Endothelial cell (in vitro differentiated cells): Measurements from ENCODE around the gene SERGEF. TPM values are rescaled to one million over a fixed set of nuclear protein-coding genes. Genes with fewer than 3 reads are reported as not detected.
"Not testable (repeated sequence)": the region's sequence is repeated elsewhere in the genome, so short reads cannot be mapped to it uniquely, and the experiment has no call there.

ENCODE experiments used
- DNase-seq: peaks from one replicate; pipeline ENCODE4 v3.0.0; 2021; ENCODE audit warnings: low spot score
- H3K27ac Mint-ChIP-seq: one replicate; pipeline ENCODE4 v1.8.0; 2021; ENCODE audit warnings: mixed read lengths, inconsistent platforms; ENCODE audit not compliant: unreplicated experiment
- H3K27me3 Mint-ChIP-seq: one replicate; pipeline ENCODE4 v1.8.0; 2021; ENCODE audit warnings: mild to moderate bottlenecking, moderate library complexity, mixed read lengths, inconsistent platforms; ENCODE audit not compliant: unreplicated experiment
- H3K36me3 Mint-ChIP-seq: one replicate; pipeline ENCODE4 v1.8.0; 2021; ENCODE audit warnings: mild to moderate bottlenecking, low read depth, mixed read lengths, inconsistent platforms; ENCODE audit not compliant: unreplicated experiment
- H3K4me1 Mint-ChIP-seq: one replicate; pipeline ENCODE4 v1.8.0; 2021; ENCODE audit warnings: mild to moderate bottlenecking, mixed read lengths, inconsistent platforms; ENCODE audit not compliant: unreplicated experiment
- H3K4me3 Mint-ChIP-seq: one replicate; pipeline ENCODE4 v1.8.0; 2021; ENCODE audit warnings: mild to moderate bottlenecking, mixed read lengths, inconsistent platforms; ENCODE audit not compliant: unreplicated experiment
- H3K9me3 Mint-ChIP-seq: one replicate; pipeline ENCODE4 v1.8.0; 2021; ENCODE audit warnings: mixed read lengths, inconsistent platforms; ENCODE audit not compliant: unreplicated experiment
- total RNA-seq: library from RNA; stranded (reverse); fragmentation: NEBNext Ultra II Directional; extraction: Animal tissue kit (Norgen Biotek cat#: 25700); gene quantifications from one replicate; pipeline ENCODE4 v1.2.1, GENCODE V29; 2021; ENCODE audit not compliant: unreplicated experiment
- TF ChIP-seq, protein P1 (sequence below): fragments of 200-600 bp; sonication (generic); IDR thresholded peaks from one replicate; pipeline ENCODE4 v1.5.0; 2021; ENCODE audit warnings: antibody characterized with exemption; ENCODE audit not compliant: unreplicated experiment

SERGEF gene
- total RNA-seq, 1 donor from 2014 or later = 19.1 TPM

DNA sequence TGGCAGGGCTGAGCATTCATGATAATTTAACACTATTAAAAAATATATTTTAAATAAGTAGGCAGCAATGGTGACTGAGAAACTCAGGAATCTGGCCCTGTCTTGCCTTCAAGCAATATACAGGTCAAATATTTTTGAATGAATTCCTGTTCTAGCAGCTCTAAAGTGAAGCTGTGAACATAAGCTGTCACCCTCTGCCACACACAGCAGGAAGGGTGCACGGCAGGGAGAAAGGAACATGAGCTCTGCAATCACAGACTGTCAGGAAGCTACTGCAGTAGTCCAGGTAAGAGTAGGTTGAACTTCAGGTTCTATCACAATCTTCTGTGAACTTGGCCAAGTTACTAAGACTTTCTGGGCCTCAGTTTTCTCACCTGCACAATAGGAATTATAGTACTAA is 114.8 kb downstream of the SERGEF start:
- H3K27ac Mint-ChIP-seq = no peak overlapping the region
- no peaks in the 10 kb centered on the region for H3K9me3 Mint-ChIP-seq
- DNase-seq = no peak
- TF ChIP-seq, protein P1, sequence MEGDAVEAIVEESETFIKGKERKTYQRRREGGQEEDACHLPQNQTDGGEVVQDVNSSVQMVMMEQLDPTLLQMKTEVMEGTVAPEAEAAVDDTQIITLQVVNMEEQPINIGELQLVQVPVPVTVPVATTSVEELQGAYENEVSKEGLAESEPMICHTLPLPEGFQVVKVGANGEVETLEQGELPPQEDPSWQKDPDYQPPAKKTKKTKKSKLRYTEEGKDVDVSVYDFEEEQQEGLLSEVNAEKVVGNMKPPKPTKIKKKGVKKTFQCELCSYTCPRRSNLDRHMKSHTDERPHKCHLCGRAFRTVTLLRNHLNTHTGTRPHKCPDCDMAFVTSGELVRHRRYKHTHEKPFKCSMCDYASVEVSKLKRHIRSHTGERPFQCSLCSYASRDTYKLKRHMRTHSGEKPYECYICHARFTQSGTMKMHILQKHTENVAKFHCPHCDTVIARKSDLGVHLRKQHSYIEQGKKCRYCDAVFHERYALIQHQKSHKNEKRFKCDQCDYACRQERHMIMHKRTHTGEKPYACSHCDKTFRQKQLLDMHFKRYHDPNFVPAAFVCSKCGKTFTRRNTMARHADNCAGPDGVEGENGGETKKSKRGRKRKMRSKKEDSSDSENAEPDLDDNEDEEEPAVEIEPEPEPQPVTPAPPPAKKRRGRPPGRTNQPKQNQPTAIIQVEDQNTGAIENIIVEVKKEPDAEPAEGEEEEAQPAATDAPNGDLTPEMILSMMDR = no peak
- H3K36me3 Mint-ChIP-seq = peaks cover 4% of the 10 kb centered on the region
- no peaks in the 10 kb centered on the region for H3K27me3 Mint-ChIP-seq
- H3K4me1 Mint-ChIP-seq = peaks cover 14% of the 10 kb centered on the region
- H3K4me3 Mint-ChIP-seq = no peak overlapping the region

DNA sequence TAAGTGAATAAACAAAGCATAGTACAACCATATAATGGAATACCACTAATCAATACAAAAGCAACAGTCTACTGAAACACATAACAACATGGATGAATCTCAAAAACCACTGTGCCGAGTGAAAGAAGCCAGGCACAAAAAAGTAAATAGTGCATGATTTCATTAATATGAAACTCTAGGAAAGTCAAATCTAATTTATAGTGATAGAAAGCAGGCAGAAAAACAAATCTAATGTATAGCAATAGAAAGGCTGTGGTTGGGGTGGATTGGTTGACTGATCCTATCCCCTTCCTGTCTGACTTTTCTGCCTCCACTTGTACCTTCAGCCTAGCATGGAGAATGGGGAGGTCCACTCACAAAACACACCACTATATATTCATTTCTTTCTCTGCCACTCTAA is 115.4 kb downstream of the SERGEF start:
- H3K4me1 Mint-ChIP-seq = peaks cover 11% of the 10 kb centered on the region
- TF ChIP-seq, protein P1 = no peak
- H3K27ac Mint-ChIP-seq = no peak overlapping the region
- peaks cover 4% of the 10 kb centered on the region for H3K36me3 Mint-ChIP-seq
- no peaks in the 10 kb centered on the region for H3K9me3 Mint-ChIP-seq
- no peak overlapping the region for H3K4me3 Mint-ChIP-seq
- H3K27me3 Mint-ChIP-seq = no peaks in the 10 kb centered on the region
- no peak for DNase-seq

DNA sequence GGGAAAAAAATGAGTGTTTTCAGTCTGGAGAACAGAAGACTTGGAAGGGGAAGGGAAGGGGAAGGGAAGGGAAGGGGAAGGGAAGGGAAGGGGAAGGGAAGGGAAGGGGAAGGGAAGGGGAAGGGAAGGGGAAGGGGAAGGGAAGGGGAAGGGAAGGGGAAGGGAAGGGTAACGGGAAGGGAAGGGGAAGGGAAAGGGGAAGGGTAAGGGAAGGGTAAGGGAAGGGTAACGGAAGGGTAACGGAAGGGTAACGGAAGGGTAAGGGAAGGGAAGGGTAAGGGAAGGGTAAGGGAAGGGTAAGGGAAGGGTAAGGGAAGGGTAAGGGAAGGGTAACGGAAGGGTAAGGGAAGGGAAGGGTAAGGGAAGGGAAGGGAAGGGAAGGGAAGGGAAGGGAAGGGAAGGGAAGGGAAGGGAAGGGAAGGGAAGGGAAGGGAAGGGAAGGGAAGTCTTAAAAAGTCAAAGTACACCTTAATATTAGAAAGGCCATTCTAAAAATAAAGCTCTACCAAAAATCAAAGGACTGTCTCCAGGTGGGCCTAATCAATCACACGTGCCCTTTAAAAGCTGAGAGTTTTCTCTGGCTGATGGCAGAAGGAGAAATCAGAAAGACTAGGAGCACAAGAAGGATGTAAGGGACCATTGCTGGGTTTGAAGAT is 116.2 kb downstream of the SERGEF start:
- H3K4me3 Mint-ChIP-seq, H3K36me3 Mint-ChIP-seq, H3K9me3 Mint-ChIP-seq: not testable (repeated sequence)

DNA sequence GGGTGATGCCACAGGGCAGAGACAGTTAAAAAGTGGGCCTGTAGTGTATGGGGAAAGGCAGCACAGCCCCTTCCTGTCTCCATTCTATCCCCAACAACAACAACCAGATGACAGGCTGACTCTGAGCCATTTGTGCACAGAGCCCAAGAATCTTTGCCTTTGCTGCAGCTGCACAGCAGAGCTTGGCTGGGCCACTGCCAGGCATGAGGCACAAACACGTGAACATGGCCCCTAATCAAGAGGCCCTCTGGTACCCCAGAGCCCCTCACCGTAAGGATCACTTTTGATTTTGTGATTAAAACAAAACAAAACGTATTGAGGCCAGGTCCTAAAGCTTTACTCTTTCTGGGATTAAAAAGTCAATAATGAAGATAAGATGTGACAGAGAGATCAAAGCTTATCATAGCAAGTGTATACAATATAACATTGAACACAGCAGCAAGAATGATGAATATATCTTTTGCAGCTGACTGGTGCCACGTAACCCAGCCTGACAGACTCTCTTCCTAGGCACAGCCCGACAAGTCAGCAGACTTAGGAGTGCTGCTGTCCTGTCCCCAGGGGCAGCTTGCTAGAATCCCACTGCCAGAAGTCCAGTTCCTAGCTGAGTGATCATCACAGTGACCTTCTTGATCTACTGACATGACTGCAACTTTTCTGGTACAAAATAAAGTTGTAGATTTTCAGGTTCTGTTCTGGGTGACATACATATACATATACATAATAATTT is 117.8 kb downstream of the SERGEF start:
- Mint-ChIP-seq H3K9me3 (no peaks in the 10 kb centered on the region), H3K4me1 (peaks cover 5% of the 10 kb centered on the region), H3K27ac (no peak overlapping the region), H3K36me3 (no peaks in the 10 kb centered on the region), H3K4me3 (no peak overlapping the region), H3K27me3 (peaks cover 1% of the 10 kb centered on the region)
- DNase-seq = no peak
- TF ChIP-seq, protein P1 = no peak

More for the DNA sequence above, 116.2 kb downstream of the SERGEF start:
- not testable (repeated sequence) for H3K4me1 Mint-ChIP-seq, H3K27ac Mint-ChIP-seq, DNase-seq, H3K27me3 Mint-ChIP-seq

DNA sequence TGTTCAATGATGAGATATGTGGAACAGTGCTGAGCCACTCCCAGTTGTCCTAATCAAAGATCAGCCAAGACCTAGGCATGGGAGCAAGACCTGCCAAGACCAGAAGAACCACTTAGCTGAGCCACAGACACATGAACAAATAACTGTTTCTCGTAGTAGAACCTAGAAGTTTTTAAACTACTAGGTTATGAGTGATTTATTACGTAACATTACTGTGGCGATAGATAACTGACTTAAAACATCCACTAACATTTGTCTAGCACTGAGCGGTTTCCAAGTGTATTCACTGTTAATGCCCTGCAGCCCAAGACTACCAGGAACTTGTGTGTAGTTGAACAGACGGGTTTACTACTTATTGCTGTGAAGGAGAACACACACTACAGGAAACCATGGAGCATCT is 120.4 kb downstream of the SERGEF start:
- H3K4me1 Mint-ChIP-seq = peaks cover 5% of the 10 kb centered on the region
- TF ChIP-seq, protein P1 = no peak
- H3K27me3 Mint-ChIP-seq = peaks cover 1% of the 10 kb centered on the region
- no peak overlapping the region for H3K4me3 Mint-ChIP-seq
- H3K27ac Mint-ChIP-seq = no peak overlapping the region
- no peaks in the 10 kb centered on the region for H3K36me3 Mint-ChIP-seq
- no peaks in the 10 kb centered on the region for H3K9me3 Mint-ChIP-seq
- no peak for DNase-seq
